Liver (tissue), 9 donors: ENCODE results near the gene SDHB. TPM values are rescaled to one million over a fixed set of nuclear protein-coding genes. Genes with fewer than 3 reads are reported as not detected.

Experiments used
- DNase-seq: peaks from one replicate; pipeline ENCODE4 v3.0.0-alpha.2; 2017; ENCODE audit warnings: low spot score
- H3K27ac ChIP-seq, 2 donors: one replicate each; pipeline ENCODE4 v1.7.0; 2013; ENCODE audit warnings: inconsistent platforms in 2 of 2, low read length in 2 of 2, control low read depth in 1 of 2, low read depth in 1 of 2, mild to moderate bottlenecking in 1 of 2
- H3K27me3 ChIP-seq, 4 donors: one replicate each; pipeline versions ENCODE4 v1.6.1 to v1.7.0; 2013; ENCODE audit warnings: low read length in 3 of 4, inconsistent platforms in 1 of 4, mild to moderate bottlenecking in 1 of 4, moderate library complexity in 1 of 4; ENCODE audit not compliant: control insufficient read depth in 4 of 4, insufficient read depth in 4 of 4
- H3K36me3 ChIP-seq, 4 donors: one replicate each; pipeline versions ENCODE4 v1.6.1 to v1.7.0; 2013; ENCODE audit warnings: low read length in 3 of 4, mild to moderate bottlenecking in 3 of 4, low read depth in 1 of 4, moderate library complexity in 1 of 4; ENCODE audit not compliant: control insufficient read depth in 4 of 4, insufficient read depth in 3 of 4
- H3K4me1 ChIP-seq, 4 donors: one replicate each; pipeline versions ENCODE4 v1.6.1 to v1.7.0; 2013; ENCODE audit warnings: low read length in 3 of 4, mild to moderate bottlenecking in 3 of 4, moderate library complexity in 1 of 4; ENCODE audit not compliant: control insufficient read depth in 4 of 4, insufficient read depth in 4 of 4
- H3K4me3 ChIP-seq, 3 donors: one replicate each; pipeline versions ENCODE4 v1.6.1 to v1.7.0; 2013; ENCODE audit warnings: low read length in 3 of 3, control low read depth in 1 of 3, low read depth in 1 of 3, mild to moderate bottlenecking in 1 of 3
- H3K9ac ChIP-seq, 2 donors: one replicate each; pipeline ENCODE4 v1.7.0; 2013; ENCODE audit warnings: low read length in 2 of 2, mild to moderate bottlenecking in 2 of 2, moderate library complexity in 2 of 2, control low read depth in 1 of 2, low read depth in 1 of 2
- H3K9me3 ChIP-seq, 4 donors: one replicate each; pipeline versions ENCODE4 v1.6.1 to v1.7.0; 2013; ENCODE audit warnings: low read length in 3 of 4; ENCODE audit not compliant: control insufficient read depth in 4 of 4
- ATF3 ChIP-seq: IDR thresholded peaks from 2 replicates; pipeline ENCODE4 v1.6.1; 2016; ENCODE audit warnings: antibody characterized with exemption
- CTCF ChIP-seq: fragments of 150-350 bp; IDR thresholded peaks from 2 replicates; pipeline ENCODE4 v1.5.1; 2017; ENCODE audit warnings: improper control_type of control experiment, low read depth, low read length; ENCODE audit not compliant: missing input control
- EGR1 ChIP-seq, 2 donors: IDR thresholded peaks; 2 replicates each; pipeline ENCODE4 v1.6.1; 2016 to 2018; ENCODE audit warnings: antibody characterized with exemption in 2 of 2, low read depth in 2 of 2
- FOXA1 ChIP-seq: IDR thresholded peaks from 2 replicates; pipeline ENCODE4 v1.6.1; 2016; ENCODE audit warnings: antibody characterized with exemption
- FOXA2 ChIP-seq: IDR thresholded peaks from 2 replicates; pipeline ENCODE4 v1.6.1; 2016; ENCODE audit warnings: antibody characterized with exemption
- GABPA ChIP-seq, 2 donors: IDR thresholded peaks in 1 of 2; conservative IDR thresholded peaks in 1 of 2; 2 replicates each; pipeline ENCODE4 v1.6.1; 2016; ENCODE audit warnings: antibody characterized with exemption in 2 of 2, mild to moderate bottlenecking in 1 of 2, moderate library complexity in 1 of 2
- HNF4A ChIP-seq, 2 donors: conservative IDR thresholded peaks; 2 replicates each; pipeline ENCODE4 v1.6.1; 2016; ENCODE audit warnings: antibody characterized with exemption in 2 of 2, mild to moderate bottlenecking in 2 of 2
- HNF4G ChIP-seq: IDR thresholded peaks from 2 replicates; pipeline ENCODE4 v1.6.1; 2016; ENCODE audit warnings: antibody characterized with exemption
- MAX ChIP-seq: IDR thresholded peaks from 2 replicates; pipeline ENCODE4 v1.6.1; 2016; ENCODE audit warnings: antibody characterized with exemption
- NR2F2 ChIP-seq: IDR thresholded peaks from 2 replicates; pipeline ENCODE4 v1.6.1; 2016; ENCODE audit warnings: antibody characterized with exemption
- RAD21 ChIP-seq, 2 donors: IDR thresholded peaks; 2 replicates each; pipeline ENCODE4 v1.6.1; 2016; ENCODE audit warnings: antibody characterized with exemption in 2 of 2, mild to moderate bottlenecking in 2 of 2
- REST ChIP-seq: IDR thresholded peaks from 2 replicates; pipeline ENCODE4 v1.6.1; 2016; ENCODE audit warnings: antibody characterized with exemption, mild to moderate bottlenecking
- RXRA ChIP-seq, 2 donors: IDR thresholded peaks; 2 replicates each; pipeline ENCODE4 v1.6.1; 2017 to 2018; ENCODE audit warnings: antibody characterized with exemption in 2 of 2, mild to moderate bottlenecking in 1 of 2
- SP1 ChIP-seq: IDR thresholded peaks from 2 replicates; pipeline ENCODE4 v1.6.1; 2018; ENCODE audit warnings: antibody characterized with exemption, mild to moderate bottlenecking
- TAF1 ChIP-seq: conservative IDR thresholded peaks from 2 replicates; pipeline ENCODE4 v1.6.1; 2016; ENCODE audit warnings: antibody characterized with exemption, mild to moderate bottlenecking
- ZBTB33 ChIP-seq: IDR thresholded peaks from 2 replicates; pipeline ENCODE4 v1.6.1; 2016; ENCODE audit warnings: antibody characterized with exemption
- whole genome bisulfite sequencing: extraction: QIAGEN DNeasy Blood & Tissue Kit; methylation state at CpG from one replicate; pipeline ENCODE4 v1.1.7; 2013; 5-methylcytosine and 5-hydroxymethylcytosine counted together
- polyA plus RNA-seq, 2 donors: library from polyadenylated mRNA; stranded (reverse) in 1 of 2; unstranded in 1 of 2; fragments of 200-250 nt in 1 of 2; fragments of >200 nt in 1 of 2; fragmentation: Nextera tagmentation in 1 of 2; extraction: Ambion mirVana in 1 of 2; gene quantifications; one replicate each; pipeline versions ENCODE4 v1.2.1 to v1.2.3, GENCODE V29; 2013 to 2015
- total RNA-seq, 2 donors: library from RNA; depleted of rRNA; stranded (reverse); fragments of >200 nt; gene quantifications; one replicate each; pipeline ENCODE4 v1.2.3, GENCODE V29; 2014
- donor health status: healthy.
- donor health status: healthy.
- donor health status: healthy.
- donor health status: healthy.
- donor health status: healthy.

The SDHB gene
- total and polyA plus RNA-seq, 4 donors, result 73.9 to 279 (median 172) TPM

DNA sequence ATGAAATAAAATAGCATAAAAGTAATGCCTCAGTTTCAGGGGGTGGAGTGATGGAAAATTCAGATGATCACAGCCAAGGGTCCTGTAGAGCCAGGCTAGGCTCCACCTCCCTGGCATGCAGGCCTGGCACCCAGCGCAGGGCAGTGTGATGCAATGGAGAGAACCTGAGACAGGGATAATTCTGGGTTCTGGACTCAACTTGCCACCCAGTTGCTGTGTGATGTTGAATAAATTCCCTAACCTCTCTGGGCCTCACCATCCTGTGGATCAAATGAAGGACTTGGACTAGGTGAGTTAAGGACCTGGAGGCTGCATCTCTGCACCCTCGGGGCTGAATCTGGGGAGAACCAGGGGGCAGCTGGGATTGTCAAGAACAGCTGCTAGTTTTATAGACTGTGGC lies 48.4 kb upstream of the SDHB start:
- Histone ChIP-seq H3K27me3 (no peaks in the 10 kb centered on the region), H3K36me3 (no peaks in the 10 kb centered on the region), H3K9ac (no peak overlapping the region), H3K9me3 (no peaks in the 10 kb centered on the region), H3K4me1 (peaks cover 0 to 2% (median under 1%) of the 10 kb centered on the region in 4 donors), H3K4me3 (no peak overlapping the region), H3K27ac (no peak overlapping the region)
- 88% methylated on average over 2 of the region's 2 CpGs for WGBS
- TF ChIP-seq NR2F2 (no peak), HNF4A (conservative IDR thresholded peaks at IDR 0.05) (no peak), CTCF (no peak), RAD21 (IDR thresholded peaks at IDR 0.05) (no peak), REST (no peak), SP1 (no peak), ATF3 (no peak), GABPA (IDR thresholded peaks at IDR 0.05 in 1 of 2, conservative IDR thresholded peaks at IDR 0.05 in 1 of 2) (no peak), RXRA (IDR thresholded peaks at IDR 0.05) (no peak), FOXA2 (no peak), MAX (no peak), HNF4G (no peak), FOXA1 (no peak), TAF1 (no peak)
- DNase-seq, result no peak

DNA sequence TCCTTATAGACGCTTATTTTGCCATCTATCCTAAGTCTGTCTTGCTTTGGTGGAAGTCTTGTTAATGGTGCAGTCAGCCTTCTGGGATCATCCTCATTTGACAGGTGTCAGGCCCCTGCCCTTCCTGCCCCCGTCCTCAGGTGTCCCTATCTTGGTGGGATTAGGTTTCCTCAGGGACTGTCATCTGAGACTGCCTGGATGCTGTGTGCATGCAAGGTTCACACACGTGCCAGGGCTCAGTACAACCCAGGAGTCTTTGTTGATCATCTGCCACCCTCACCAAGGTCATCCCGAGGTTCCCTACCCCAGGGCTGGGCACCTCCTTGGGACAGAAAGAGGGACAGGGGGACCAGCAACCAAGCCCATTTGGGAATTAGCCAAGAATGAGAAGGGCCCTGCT lies 47.4 kb upstream of the SDHB start:
- TF ChIP-seq EGR1 (IDR thresholded peaks at IDR 0.05; ENCODE audit: low read depth in 2 of 2), result no peak
- TF ChIP-seq SP1, result no peak
- no peak for TF ChIP-seq NR2F2
- TF ChIP-seq REST, result no peak
- TF ChIP-seq TAF1, result no peak
- no peak for TF ChIP-seq FOXA1
- TF ChIP-seq HNF4G, result no peak
- no peak for TF ChIP-seq FOXA2
- TF ChIP-seq HNF4A (conservative IDR thresholded peaks at IDR 0.05), result no peak
- TF ChIP-seq CTCF, result no peak
- no peak for TF ChIP-seq ZBTB33
- no peak for TF ChIP-seq MAX
- no peak for TF ChIP-seq RAD21 (IDR thresholded peaks at IDR 0.05)
- no peak overlapping the region for H3K9ac ChIP-seq
- H3K4me1 ChIP-seq, result peaks cover 0 to 2% (median under 1%) of the 10 kb centered on the region in 4 donors
- no peak overlapping the region for H3K4me3 ChIP-seq
- H3K36me3 ChIP-seq, result no peaks in the 10 kb centered on the region
- no peaks in the 10 kb centered on the region for H3K9me3 ChIP-seq
- no peak overlapping the region for H3K27ac ChIP-seq
- 80% methylated on average over 4 of the region's 4 CpGs for WGBS
- no peak for DNase-seq
- H3K27me3 ChIP-seq, result no peaks in the 10 kb centered on the region
